WTC11 (cell line): ENCODE data around the gene MYO3A. TPM values are rescaled to one million over a fixed set of nuclear protein-coding genes. Genes with fewer than 3 reads are reported as not detected.

Experiments
- ATAC-seq: fragments of 200-7000 bp; cut with Tn5 transposase; 2 replicates; pipeline ENCODE4 v1.10.0; 2021; ENCODE audit warnings: mild to moderate bottlenecking, moderate library complexity
- CTCF ChIA-PET: fragments of 300-600 bp; sonication (Branson Sonifier 250); formaldehyde crosslinking; loops from one replicate; lab custom pipeline; 2021; ENCODE audit warnings: antibody characterized with exemption; lab: Charles Lee
- POLR2A ChIA-PET: fragments of 350-600 bp; sonication (Branson Sonifier 250); formaldehyde crosslinking; loops from one replicate; lab custom pipeline; 2021; ENCODE audit warnings: antibody characterized with exemption; lab: Charles Lee
- DNase-seq: peaks from one replicate; pipeline ENCODE4 v3.0.0; 2021; ENCODE audit warnings: low spot score
- H3K27ac Mint-ChIP-seq: 2 replicates; pipeline ENCODE4 v1.8.0; 2021; ENCODE audit warnings: mixed read lengths
- H3K27me3 Mint-ChIP-seq: 2 replicates; pipeline ENCODE4 v1.8.0; 2021; ENCODE audit warnings: low read depth, mild to moderate bottlenecking, moderate library complexity, mixed read lengths
- H3K36me3 Mint-ChIP-seq: 2 replicates; pipeline ENCODE4 v1.8.0; 2021; ENCODE audit warnings: mixed read lengths
- H3K4me1 Mint-ChIP-seq: 2 replicates; pipeline ENCODE4 v1.8.0; 2022; ENCODE audit warnings: mixed read lengths
- H3K4me3 Mint-ChIP-seq: 2 replicates; pipeline ENCODE4 v1.8.0; 2021; ENCODE audit warnings: mild to moderate bottlenecking, moderate library complexity, mixed read lengths
- H3K9me3 Mint-ChIP-seq: 2 replicates; pipeline ENCODE4 v1.8.0; 2021; ENCODE audit warnings: mixed read lengths
- CBFB ChIP-seq: sonication (generic); formaldehyde crosslinking; IDR thresholded peaks from 2 replicates; pipeline ENCODE4 v1.8.1; 2022; ENCODE audit warnings: mild to moderate bottlenecking, low read depth, missing genetic modification reagents
- CREB1 ChIP-seq: sonication (generic); formaldehyde crosslinking; IDR thresholded peaks from 2 replicates; pipeline ENCODE4 v1.8.0; 2023; ENCODE audit warnings: mild to moderate bottlenecking, missing genetic modification reagents
- FOXJ3 ChIP-seq: sonication (generic); formaldehyde crosslinking; IDR thresholded peaks from 2 replicates; pipeline ENCODE4 v1.9.0; 2021; ENCODE audit warnings: missing genetic modification reagents, mild to moderate bottlenecking, borderline replicate concordance
- FOXP1 ChIP-seq: sonication (generic); formaldehyde crosslinking; IDR thresholded peaks from 2 replicates; pipeline ENCODE4 v1.8.0; 2022; ENCODE audit warnings: missing genetic modification reagents, mild to moderate bottlenecking, moderate library complexity, borderline replicate concordance
- MXD4 ChIP-seq: fragments of 250-450 bp; sonication (Bioruptor Pico); IDR thresholded peaks from 2 replicates; pipeline ENCODE4 v1.8.0; 2021; ENCODE audit warnings: mild to moderate bottlenecking, moderate library complexity, borderline replicate concordance
- SMAD3 ChIP-seq: sonication (generic); formaldehyde crosslinking; IDR thresholded peaks from 2 replicates; pipeline ENCODE4 v1.8.0; 2022; ENCODE audit warnings: missing genetic modification reagents, mild to moderate bottlenecking, borderline replicate concordance
- TP53 ChIP-seq: sonication (generic); formaldehyde crosslinking; IDR thresholded peaks from 2 replicates; pipeline ENCODE4 v1.8.1; 2023; ENCODE audit warnings: mild to moderate bottlenecking, missing genetic modification reagents
- ZNF317 ChIP-seq: sonication (generic); formaldehyde crosslinking; IDR thresholded peaks from 2 replicates; pipeline ENCODE4 v1.8.1; 2023; ENCODE audit warnings: low read depth, mild to moderate bottlenecking, moderate library complexity, missing genetic modification reagents, borderline replicate concordance
- ZNF396 ChIP-seq: fragments of 250-450 bp; sonication (Bioruptor Pico); IDR thresholded peaks from 2 replicates; pipeline ENCODE4 v1.8.0; 2021; ENCODE audit warnings: mild to moderate bottlenecking, moderate library complexity, borderline replicate concordance
- ZNF423 ChIP-seq: fragments of 250-450 bp; sonication (Bioruptor Pico); IDR thresholded peaks from 2 replicates; pipeline ENCODE4 v2.1.2; 2022; ENCODE audit warnings: mild to moderate bottlenecking, moderate library complexity
- ZNF671 ChIP-seq: fragments of 250-450 bp; sonication (Bioruptor Pico); IDR thresholded peaks from 2 replicates; pipeline ENCODE4 v1.8.0; 2021; ENCODE audit warnings: mild to moderate bottlenecking
- total RNA-seq: library from RNA; stranded (reverse); gene quantifications from 3 replicates; pipeline ENCODE4 v1.2.3, GENCODE V29; 2021
- TF ChIP-seq, protein P1 (sequence below): sonication (generic); formaldehyde crosslinking; IDR thresholded peaks from 2 replicates; pipeline ENCODE4 v1.8.1; 2022; ENCODE audit warnings: low read depth, missing genetic modification reagents, borderline replicate concordance
- TF ChIP-seq, protein P2 (sequence below): sonication (generic); formaldehyde crosslinking; IDR thresholded peaks from 2 replicates; pipeline ENCODE4 v1.8.0; 2022; ENCODE audit warnings: mild to moderate bottlenecking, missing genetic modification reagents
- TF ChIP-seq, protein P3 (sequence below): sonication (generic); formaldehyde crosslinking; IDR thresholded peaks from 2 replicates; pipeline ENCODE4 v1.8.1; 2023; ENCODE audit warnings: mild to moderate bottlenecking, missing genetic modification reagents
- TF ChIP-seq, protein P4 (sequence below): sonication (generic); formaldehyde crosslinking; IDR thresholded peaks from 2 replicates; pipeline ENCODE4 v1.8.0; 2022; ENCODE audit warnings: mild to moderate bottlenecking, missing genetic modification reagents
- TF ChIP-seq, protein P5 (sequence below): sonication (generic); formaldehyde crosslinking; IDR thresholded peaks from 2 replicates; pipeline ENCODE4 v1.8.0; 2023; ENCODE audit warnings: missing genetic modification reagents
- TF ChIP-seq, protein P6 (sequence below): fragments of 250-450 bp; sonication (Bioruptor Pico); conservative IDR thresholded peaks from 2 replicates; pipeline ENCODE4 v1.9.0; 2021; ENCODE audit warnings: mild to moderate bottlenecking
- TF ChIP-seq, protein P7 (sequence below): sonication (generic); formaldehyde crosslinking; conservative IDR thresholded peaks from 2 replicates; pipeline ENCODE4 v1.8.1; 2023; ENCODE audit warnings: mild to moderate bottlenecking, low read depth, missing genetic modification reagents, moderate library complexity

The MYO3A gene
- total RNA-seq, 1 experiment from 2014 or later, result 3.7 TPM

DNA sequence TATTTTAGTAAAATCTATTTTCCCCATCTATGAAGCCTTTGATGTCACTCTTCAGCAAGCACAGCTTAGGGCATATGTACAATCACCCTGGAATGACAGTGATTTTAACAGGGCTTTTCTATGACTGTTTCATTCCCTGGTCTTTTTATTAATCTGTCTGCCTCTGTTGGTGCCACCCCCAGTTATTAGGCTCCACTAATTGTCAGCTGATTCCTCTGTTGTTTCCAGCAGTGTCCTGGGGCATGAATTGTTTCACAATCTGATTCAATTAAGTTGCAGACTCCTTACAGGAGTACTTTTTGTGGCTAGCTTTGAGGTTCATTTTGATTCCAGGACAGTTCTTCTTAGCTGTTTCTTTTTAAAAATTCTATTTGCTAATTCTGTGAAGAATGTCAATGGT, 38.6 kb downstream of the MYO3A start:
- H3K4me3 Mint-ChIP-seq, result no peak overlapping the region
- 0 out of 2 replicates have a peak, but pooled peaks cover 8% of the 10 kb centered on the region for H3K4me1 Mint-ChIP-seq
- H3K9me3 Mint-ChIP-seq, result peaks cover 11% of the 10 kb centered on the region
- peaks cover 8% of the 10 kb centered on the region; the same call in 1 of the 2 replicates for H3K27me3 Mint-ChIP-seq
- CTCF ChIA-PET, result interaction anchor here (0.5 kb wide), 1 partner anchor 157 kb away, joined by 5 read pairs; no protein-coding TSS in a partner anchor
- POLR2A ChIA-PET, result interaction anchor here (1.2 kb wide), 1 partner anchor 10 kb away, joined by 3 read pairs; no protein-coding TSS in a partner anchor
- DNase-seq, result no peak
- TF ChIP-seq, protein P1, sequence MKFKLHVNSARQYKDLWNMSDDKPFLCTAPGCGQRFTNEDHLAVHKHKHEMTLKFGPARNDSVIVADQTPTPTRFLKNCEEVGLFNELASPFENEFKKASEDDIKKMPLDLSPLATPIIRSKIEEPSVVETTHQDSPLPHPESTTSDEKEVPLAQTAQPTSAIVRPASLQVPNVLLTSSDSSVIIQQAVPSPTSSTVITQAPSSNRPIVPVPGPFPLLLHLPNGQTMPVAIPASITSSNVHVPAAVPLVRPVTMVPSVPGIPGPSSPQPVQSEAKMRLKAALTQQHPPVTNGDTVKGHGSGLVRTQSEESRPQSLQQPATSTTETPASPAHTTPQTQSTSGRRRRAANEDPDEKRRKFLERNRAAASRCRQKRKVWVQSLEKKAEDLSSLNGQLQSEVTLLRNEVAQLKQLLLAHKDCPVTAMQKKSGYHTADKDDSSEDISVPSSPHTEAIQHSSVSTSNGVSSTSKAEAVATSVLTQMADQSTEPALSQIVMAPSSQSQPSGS (CRISPR knock-in tag), result no peak
- TF ChIP-seq ZNF396, result no peak
- no peak overlapping the region for H3K27ac Mint-ChIP-seq
- no peak for ATAC-seq
- H3K36me3 Mint-ChIP-seq, result peaks cover 16% of the 10 kb centered on the region

DNA sequence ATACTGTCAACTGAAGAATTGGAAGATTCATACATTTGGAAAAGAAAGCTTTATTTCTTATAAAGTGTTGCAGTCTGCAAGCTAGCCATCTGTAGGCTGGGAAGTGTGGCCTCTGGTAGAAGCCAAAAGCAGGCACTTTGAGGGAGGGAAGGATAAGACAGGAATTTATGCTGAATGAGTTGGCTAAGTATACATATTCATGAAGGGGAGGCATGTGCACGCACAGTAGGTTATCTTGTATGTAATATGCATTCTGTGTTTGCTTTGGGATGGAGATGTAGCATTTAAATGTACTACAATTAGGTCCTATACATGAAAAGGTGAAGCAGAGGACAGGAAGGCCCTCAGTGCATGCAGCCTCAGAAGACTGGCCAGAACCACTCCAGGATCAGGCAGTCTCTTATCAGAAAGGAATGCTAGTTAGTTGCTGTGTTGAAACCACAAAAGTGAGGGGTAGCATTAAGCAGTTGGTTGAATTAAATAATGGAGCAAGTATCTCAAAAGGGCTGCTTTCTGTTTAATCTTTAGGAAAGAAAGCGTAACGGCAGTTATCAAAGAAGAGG, 40.9 kb downstream of the MYO3A start:
- peak; percentile 82 for ATAC-seq
- TF ChIP-seq ZNF423 (CRISPR knock-in tag) (no peak), CREB1 (CRISPR knock-in tag) (no peak), ZNF317 (no peak), TP53 (CRISPR knock-in tag) (no peak)
- TF ChIP-seq, protein P2, sequence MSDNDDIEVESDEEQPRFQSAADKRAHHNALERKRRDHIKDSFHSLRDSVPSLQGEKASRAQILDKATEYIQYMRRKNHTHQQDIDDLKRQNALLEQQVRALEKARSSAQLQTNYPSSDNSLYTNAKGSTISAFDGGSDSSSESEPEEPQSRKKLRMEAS, result no peak
- TF ChIP-seq, protein P3, sequence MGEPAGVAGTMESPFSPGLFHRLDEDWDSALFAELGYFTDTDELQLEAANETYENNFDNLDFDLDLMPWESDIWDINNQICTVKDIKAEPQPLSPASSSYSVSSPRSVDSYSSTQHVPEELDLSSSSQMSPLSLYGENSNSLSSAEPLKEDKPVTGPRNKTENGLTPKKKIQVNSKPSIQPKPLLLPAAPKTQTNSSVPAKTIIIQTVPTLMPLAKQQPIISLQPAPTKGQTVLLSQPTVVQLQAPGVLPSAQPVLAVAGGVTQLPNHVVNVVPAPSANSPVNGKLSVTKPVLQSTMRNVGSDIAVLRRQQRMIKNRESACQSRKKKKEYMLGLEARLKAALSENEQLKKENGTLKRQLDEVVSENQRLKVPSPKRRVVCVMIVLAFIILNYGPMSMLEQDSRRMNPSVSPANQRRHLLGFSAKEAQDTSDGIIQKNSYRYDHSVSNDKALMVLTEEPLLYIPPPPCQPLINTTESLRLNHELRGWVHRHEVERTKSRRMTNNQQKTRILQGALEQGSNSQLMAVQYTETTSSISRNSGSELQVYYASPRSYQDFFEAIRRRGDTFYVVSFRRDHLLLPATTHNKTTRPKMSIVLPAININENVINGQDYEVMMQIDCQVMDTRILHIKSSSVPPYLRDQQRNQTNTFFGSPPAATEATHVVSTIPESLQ, result no peak
- TF ChIP-seq, protein P4, sequence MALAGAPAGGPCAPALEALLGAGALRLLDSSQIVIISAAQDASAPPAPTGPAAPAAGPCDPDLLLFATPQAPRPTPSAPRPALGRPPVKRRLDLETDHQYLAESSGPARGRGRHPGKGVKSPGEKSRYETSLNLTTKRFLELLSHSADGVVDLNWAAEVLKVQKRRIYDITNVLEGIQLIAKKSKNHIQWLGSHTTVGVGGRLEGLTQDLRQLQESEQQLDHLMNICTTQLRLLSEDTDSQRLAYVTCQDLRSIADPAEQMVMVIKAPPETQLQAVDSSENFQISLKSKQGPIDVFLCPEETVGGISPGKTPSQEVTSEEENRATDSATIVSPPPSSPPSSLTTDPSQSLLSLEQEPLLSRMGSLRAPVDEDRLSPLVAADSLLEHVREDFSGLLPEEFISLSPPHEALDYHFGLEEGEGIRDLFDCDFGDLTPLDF (CRISPR knock-in tag), result no peak
- DNase-seq, result no peak
- ChIA-PET POLR2A (no interaction called here), CTCF (no interaction called here)
- peaks cover 11% of the 10 kb centered on the region for H3K9me3 Mint-ChIP-seq
- no peak overlapping the region for H3K27ac Mint-ChIP-seq
- 0 out of 2 replicates have a peak, but pooled peaks cover 8% of the 10 kb centered on the region for H3K4me1 Mint-ChIP-seq
- H3K36me3 Mint-ChIP-seq, result peaks cover 16% of the 10 kb centered on the region
- no peak overlapping the region for H3K4me3 Mint-ChIP-seq
- peaks cover 8% of the 10 kb centered on the region; the same call in 1 of the 2 replicates for H3K27me3 Mint-ChIP-seq

DNA sequence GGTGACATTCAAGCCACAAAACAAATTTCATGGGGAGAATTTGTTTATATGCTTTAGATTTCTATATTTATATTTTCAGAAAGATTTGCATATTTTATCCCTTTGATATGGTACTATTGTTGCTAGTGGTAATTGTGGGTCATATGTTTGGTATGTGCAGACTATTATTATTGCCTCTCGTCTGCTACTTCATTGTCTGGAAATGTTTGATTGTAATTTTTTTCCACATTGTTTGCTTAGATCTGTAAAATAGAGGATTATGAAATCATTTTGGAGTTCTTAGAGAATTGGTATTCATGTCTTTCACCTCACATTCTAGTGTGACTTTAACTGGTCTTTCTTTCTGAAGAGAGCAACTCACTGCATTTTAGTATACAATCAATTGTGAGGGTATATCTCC, 44.7 kb downstream of the MYO3A start:
- Mint-ChIP-seq H3K27me3 (peaks cover 8% of the 10 kb centered on the region; the same call in 1 of the 2 replicates), H3K4me3 (no peak overlapping the region), H3K4me1 (0 out of 2 replicates have a peak, but pooled peaks cover 8% of the 10 kb centered on the region), H3K27ac (no peak overlapping the region), H3K36me3 (peaks cover 38% of the 10 kb centered on the region), H3K9me3 (peaks cover 37% of the 10 kb centered on the region)
- POLR2A ChIA-PET, result no interaction called here
- CTCF ChIA-PET, result no interaction called here
- ATAC-seq (no peak), DNase-seq (no peak)
- TF ChIP-seq CBFB (CRISPR knock-in tag) (no peak), FOXJ3 (no peak), ZNF671 (CRISPR knock-in tag) (no peak), FOXP1 (no peak), SMAD3 (no peak), ZNF317 (no peak), MXD4 (CRISPR knock-in tag) (no peak)
- TF ChIP-seq, protein P5, sequence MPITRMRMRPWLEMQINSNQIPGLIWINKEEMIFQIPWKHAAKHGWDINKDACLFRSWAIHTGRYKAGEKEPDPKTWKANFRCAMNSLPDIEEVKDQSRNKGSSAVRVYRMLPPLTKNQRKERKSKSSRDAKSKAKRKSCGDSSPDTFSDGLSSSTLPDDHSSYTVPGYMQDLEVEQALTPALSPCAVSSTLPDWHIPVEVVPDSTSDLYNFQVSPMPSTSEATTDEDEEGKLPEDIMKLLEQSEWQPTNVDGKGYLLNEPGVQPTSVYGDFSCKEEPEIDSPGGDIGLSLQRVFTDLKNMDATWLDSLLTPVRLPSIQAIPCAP (CRISPR knock-in tag), result no peak
- TF ChIP-seq, protein P6, sequence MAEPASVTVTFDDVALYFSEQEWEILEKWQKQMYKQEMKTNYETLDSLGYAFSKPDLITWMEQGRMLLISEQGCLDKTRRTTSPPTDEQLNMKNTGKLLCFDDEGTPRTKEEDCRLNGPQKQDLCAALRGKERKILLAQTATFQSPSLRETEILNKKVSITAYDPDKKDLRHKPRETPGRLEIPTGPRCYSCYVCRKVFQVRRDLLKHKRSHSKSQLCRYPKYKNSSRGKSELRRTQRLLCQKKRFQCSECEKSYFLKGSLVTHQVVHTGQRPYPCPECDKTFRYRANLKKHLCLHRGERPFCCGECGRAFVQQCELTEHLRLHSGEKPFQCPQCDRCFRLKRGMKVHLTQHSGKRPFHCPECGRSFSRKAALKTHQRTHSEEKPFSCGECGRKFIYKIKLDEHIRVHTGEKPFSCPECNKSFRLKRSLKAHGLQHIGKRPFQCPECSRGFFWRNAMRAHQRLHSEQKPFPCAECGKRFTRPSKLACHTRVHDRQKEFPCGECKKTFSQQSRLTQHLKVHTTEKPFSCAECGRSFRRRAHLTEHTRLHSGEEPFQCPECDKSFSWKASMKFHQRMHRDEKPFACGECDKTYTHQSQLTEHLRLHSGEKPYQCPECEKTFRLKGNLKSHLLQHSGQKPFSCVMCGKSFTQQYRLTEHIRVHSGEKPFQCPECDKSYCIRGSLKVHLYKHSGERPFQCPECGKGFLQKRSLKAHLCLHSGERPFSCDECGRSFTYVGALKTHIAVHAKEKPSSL (CRISPR knock-in tag), result no peak
- TF ChIP-seq, protein P1 (CRISPR knock-in tag), result no peak
- TF ChIP-seq, protein P7, sequence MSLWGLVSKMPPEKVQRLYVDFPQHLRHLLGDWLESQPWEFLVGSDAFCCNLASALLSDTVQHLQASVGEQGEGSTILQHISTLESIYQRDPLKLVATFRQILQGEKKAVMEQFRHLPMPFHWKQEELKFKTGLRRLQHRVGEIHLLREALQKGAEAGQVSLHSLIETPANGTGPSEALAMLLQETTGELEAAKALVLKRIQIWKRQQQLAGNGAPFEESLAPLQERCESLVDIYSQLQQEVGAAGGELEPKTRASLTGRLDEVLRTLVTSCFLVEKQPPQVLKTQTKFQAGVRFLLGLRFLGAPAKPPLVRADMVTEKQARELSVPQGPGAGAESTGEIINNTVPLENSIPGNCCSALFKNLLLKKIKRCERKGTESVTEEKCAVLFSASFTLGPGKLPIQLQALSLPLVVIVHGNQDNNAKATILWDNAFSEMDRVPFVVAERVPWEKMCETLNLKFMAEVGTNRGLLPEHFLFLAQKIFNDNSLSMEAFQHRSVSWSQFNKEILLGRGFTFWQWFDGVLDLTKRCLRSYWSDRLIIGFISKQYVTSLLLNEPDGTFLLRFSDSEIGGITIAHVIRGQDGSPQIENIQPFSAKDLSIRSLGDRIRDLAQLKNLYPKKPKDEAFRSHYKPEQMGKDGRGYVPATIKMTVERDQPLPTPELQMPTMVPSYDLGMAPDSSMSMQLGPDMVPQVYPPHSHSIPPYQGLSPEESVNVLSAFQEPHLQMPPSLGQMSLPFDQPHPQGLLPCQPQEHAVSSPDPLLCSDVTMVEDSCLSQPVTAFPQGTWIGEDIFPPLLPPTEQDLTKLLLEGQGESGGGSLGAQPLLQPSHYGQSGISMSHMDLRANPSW (CRISPR knock-in tag), result no peak
